Nephron (organoid): ENCODE data around the gene MVD.
A peak's percentile ranks its signal among the peaks of the same experiment; 100 is the strongest.

Experiments used
- H3K27ac Mint-ChIP-seq, 3 experiments: 2 replicates each; pipeline ENCODE4 v1.8.0; 2020; ENCODE audit warnings: mixed read lengths in 3 of 3, mild to moderate bottlenecking in 2 of 3, moderate library complexity in 1 of 3
- H3K27me3 Mint-ChIP-seq: 2 replicates; pipeline ENCODE4 v1.8.0; 2021; ENCODE audit warnings: low read depth, mild to moderate bottlenecking, moderate library complexity, mixed read lengths
- H3K36me3 Mint-ChIP-seq: 2 replicates; pipeline ENCODE4 v1.8.0; 2020; ENCODE audit warnings: low read depth, mixed read lengths
- H3K4me1 Mint-ChIP-seq: 2 replicates; pipeline ENCODE4 v1.8.0; 2020; ENCODE audit warnings: mixed read lengths
- H3K4me3 Mint-ChIP-seq, 3 experiments: 2 replicates each; pipeline ENCODE4 v1.8.0; 2020; ENCODE audit warnings: mild to moderate bottlenecking in 3 of 3, mixed read lengths in 3 of 3, moderate library complexity in 2 of 3
- H3K9me3 Mint-ChIP-seq: 2 replicates; pipeline ENCODE4 v1.8.0; 2020; ENCODE audit warnings: mixed read lengths
- TF ChIP-seq, protein P1 (sequence below), 3 experiments: fragments of 200-600 bp; sonication (generic); IDR thresholded peaks; one replicate each; pipeline ENCODE4 v1.5.0; 2021; ENCODE audit warnings: antibody characterized with exemption in 3 of 3; ENCODE audit not compliant: unreplicated experiment in 3 of 3

MVD gene

GRCh38 chr16:88639231-88640038 lies 23.5 kb downstream of the MVD start:
- Mint-ChIP-seq H3K4me3 (no peak overlapping the region), H3K27me3 (peaks cover 46% of the 10 kb centered on the region), H3K27ac (no peak overlapping the region), H3K9me3 (no peaks in the 10 kb centered on the region), H3K4me1 (no peaks in the 10 kb centered on the region), H3K36me3 (no peaks in the 10 kb centered on the region)
- TF ChIP-seq, protein P1, sequence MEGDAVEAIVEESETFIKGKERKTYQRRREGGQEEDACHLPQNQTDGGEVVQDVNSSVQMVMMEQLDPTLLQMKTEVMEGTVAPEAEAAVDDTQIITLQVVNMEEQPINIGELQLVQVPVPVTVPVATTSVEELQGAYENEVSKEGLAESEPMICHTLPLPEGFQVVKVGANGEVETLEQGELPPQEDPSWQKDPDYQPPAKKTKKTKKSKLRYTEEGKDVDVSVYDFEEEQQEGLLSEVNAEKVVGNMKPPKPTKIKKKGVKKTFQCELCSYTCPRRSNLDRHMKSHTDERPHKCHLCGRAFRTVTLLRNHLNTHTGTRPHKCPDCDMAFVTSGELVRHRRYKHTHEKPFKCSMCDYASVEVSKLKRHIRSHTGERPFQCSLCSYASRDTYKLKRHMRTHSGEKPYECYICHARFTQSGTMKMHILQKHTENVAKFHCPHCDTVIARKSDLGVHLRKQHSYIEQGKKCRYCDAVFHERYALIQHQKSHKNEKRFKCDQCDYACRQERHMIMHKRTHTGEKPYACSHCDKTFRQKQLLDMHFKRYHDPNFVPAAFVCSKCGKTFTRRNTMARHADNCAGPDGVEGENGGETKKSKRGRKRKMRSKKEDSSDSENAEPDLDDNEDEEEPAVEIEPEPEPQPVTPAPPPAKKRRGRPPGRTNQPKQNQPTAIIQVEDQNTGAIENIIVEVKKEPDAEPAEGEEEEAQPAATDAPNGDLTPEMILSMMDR (IDR thresholded peaks at IDR 0.05; ENCODE audit: unreplicated experiment in 3 of 3): no peak

- no peaks in the 10 kb centered on the region for H3K36me3 Mint-ChIP-seq
- H3K9me3 Mint-ChIP-seq: no peaks in the 10 kb centered on the region
- TF ChIP-seq, protein P1 (IDR thresholded peaks at IDR 0.05; ENCODE audit: unreplicated experiment in 3 of 3): no peak
- no peak within 1 kb of the TSS for H3K4me3 Mint-ChIP-seq
- no peaks in the 10 kb centered on the region for H3K4me1 Mint-ChIP-seq
- H3K27ac Mint-ChIP-seq: no peak within 1 kb of the TSS
- H3K27me3 Mint-ChIP-seq: peaks cover 48% of the 10 kb centered on the region
Observed at GRCh38 chr16:88638323-88639230, 24.3 kb downstream of the MVD start, which contains the start of gene IL17C. Gene IL17C (plus strand): TSS chr16:88638572. CDS start chr16:88638642, 70 bp downstream.

GRCh38 chr16:88636488-88637265 lies 26.2 kb downstream of the MVD start:
- TF ChIP-seq, protein P1 (IDR thresholded peaks at IDR 0.05; ENCODE audit: unreplicated experiment in 3 of 3): no peak
- H3K36me3 Mint-ChIP-seq: peaks cover 5% of the 10 kb centered on the region
- H3K4me3 Mint-ChIP-seq: peak overlapping the region in 1 of 3 experiments; percentile 1
- peak overlapping the region in 1 of 3 experiments; percentile 16 for H3K27ac Mint-ChIP-seq
- peaks cover 49% of the 10 kb centered on the region for H3K27me3 Mint-ChIP-seq
- no peaks in the 10 kb centered on the region for H3K9me3 Mint-ChIP-seq
- H3K4me1 Mint-ChIP-seq: no peaks in the 10 kb centered on the region

GRCh38 chr16:88635671-88636319 lies 27.1 kb downstream of the MVD start:
- no peaks in the 10 kb centered on the region for H3K4me1 Mint-ChIP-seq
- H3K36me3 Mint-ChIP-seq: peaks cover 12% of the 10 kb centered on the region
- H3K27me3 Mint-ChIP-seq: peaks cover 49% of the 10 kb centered on the region
- H3K4me3 Mint-ChIP-seq: peak overlapping the region in 1 of 3 experiments; percentile 48
- no peaks in the 10 kb centered on the region for H3K9me3 Mint-ChIP-seq
- TF ChIP-seq, protein P1 (IDR thresholded peaks at IDR 0.05; ENCODE audit: unreplicated experiment in 3 of 3): no peak
- no peak overlapping the region for H3K27ac Mint-ChIP-seq

DNA sequence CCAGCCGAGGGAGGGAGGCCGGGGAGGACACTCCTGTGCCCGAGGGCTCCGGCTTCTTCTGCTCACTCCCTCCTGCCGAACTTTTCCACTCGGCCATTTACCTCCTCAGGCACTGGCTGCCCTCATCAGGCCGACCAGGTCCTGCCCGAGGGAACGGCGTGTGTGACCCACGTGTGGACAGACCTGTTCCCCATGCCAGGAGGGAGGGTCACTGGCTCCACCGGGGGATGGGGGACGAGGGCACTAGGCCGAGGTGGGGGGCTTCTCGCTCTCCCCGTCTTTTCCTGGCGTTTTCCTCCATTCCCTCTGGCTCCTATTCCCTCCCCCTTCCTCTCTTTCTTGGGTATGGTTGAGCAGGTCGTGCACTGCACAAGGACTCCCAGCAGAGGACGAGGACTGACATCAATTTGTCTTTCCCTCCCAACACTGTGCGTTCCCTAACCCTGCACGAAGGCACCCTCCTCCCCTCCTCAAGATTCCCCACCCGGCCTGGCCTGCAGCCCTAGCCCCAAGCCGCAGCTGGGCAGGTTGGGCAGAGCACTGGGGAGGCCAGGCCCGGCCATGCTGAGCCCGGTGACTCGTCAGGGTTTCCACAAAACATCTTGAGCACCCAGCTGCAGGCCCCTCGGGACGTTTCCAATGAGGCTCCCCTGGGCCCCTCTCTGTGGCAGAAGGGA lies 27.8 kb downstream of the MVD start:
- Mint-ChIP-seq H3K36me3 (peaks cover 12% of the 10 kb centered on the region), H3K27ac (no peak overlapping the region), H3K27me3 (peaks cover 43% of the 10 kb centered on the region), H3K9me3 (no peaks in the 10 kb centered on the region), H3K4me1 (no peaks in the 10 kb centered on the region), H3K4me3 (peak overlapping the region in 2 of 3 experiments; percentile 15 to 48)
- TF ChIP-seq, protein P1 (IDR thresholded peaks at IDR 0.05; ENCODE audit: unreplicated experiment in 3 of 3): no peak
